ENCODE measurements around the gene EID1. TPM values are rescaled to one million over a fixed set of nuclear protein-coding genes. Genes with fewer than 3 reads are reported as not detected.

Gene EID1
- total RNA-seq, 1 donor from 2014 or later: 133 TPM

DNA sequence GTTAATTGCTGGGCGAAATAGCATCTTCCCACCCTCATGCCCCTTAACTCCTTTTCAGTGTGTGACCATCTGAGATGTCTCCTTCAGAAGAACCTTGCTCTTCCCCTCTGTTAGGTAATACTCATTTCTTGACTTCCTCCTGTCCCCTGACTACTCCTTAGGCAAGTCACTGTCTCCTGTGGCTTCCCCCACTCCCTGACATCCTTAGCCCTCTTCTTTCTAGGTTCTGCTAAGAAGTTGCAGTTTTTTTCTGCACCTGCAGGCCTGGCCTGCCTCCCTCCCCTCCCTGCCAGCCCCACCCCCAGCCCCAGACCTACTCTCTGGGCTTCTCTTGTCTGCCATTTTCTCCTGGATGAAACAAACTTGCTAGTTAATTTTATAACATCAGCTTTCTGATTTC lies 15.2 kb upstream of the EID1 start:
- Mint-ChIP-seq H3K4me1 (ENCODE audit: low read depth) (no peaks in the 10 kb centered on the region), H3K9me3 (ENCODE audit: low read depth) (no peaks in the 10 kb centered on the region), H3K36me3 (ENCODE audit: insufficient read depth) (no peaks in the 10 kb centered on the region), H3K4me3 (ENCODE audit: low read depth) (no peak overlapping the region), H3K27me3 (no peaks in the 10 kb centered on the region), H3K27ac (no peak overlapping the region)
- TF ChIP-seq CTCF (IDR thresholded peaks at IDR 0.05; ENCODE audit: unreplicated experiment): no peak
- DNase-seq (ENCODE audit: low spot score, unreplicated experiment): no peak

- Mint-ChIP-seq H3K4me3 (ENCODE audit: low read depth) (no peak overlapping the region), H3K9me3 (ENCODE audit: low read depth) (no peaks in the 10 kb centered on the region), H3K4me1 (ENCODE audit: low read depth) (no peaks in the 10 kb centered on the region), H3K27ac (no peak overlapping the region), H3K27me3 (no peaks in the 10 kb centered on the region), H3K36me3 (ENCODE audit: insufficient read depth) (no peaks in the 10 kb centered on the region)
- DNase-seq (ENCODE audit: low spot score, unreplicated experiment): no peak
- TF ChIP-seq CTCF (IDR thresholded peaks at IDR 0.05; ENCODE audit: unreplicated experiment): no peak
These were observed 12.4 kb upstream of the EID1 start for GRCh38 chr15:48865370-48866079.

DNA sequence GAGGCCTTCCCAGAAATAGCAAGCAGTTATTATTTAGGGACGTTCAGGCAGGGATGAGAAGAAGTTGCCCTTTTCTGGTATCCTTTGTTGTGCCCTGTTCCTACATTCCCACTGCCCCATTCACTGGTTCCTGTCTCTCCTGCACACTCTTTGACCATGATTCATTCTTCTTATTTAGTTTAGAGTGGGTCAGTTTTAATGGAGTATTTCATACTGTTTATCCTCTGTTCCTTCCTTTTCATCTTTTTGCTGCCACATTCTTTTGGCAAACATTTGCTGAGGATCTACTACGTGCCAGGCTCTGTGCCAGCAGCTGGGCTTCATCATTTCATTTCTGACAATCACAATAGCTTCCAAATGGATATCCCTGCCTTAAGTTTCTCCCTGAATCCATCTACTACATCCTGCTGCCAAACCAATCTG lies 11.8 kb upstream of the EID1 start:
- DNase-seq (ENCODE audit: low spot score, unreplicated experiment): no peak
- H3K9me3 Mint-ChIP-seq (ENCODE audit: low read depth): no peaks in the 10 kb centered on the region
- no peaks in the 10 kb centered on the region for H3K27me3 Mint-ChIP-seq
- no peak for TF ChIP-seq CTCF (IDR thresholded peaks at IDR 0.05; ENCODE audit: unreplicated experiment)
- no peaks in the 10 kb centered on the region for H3K4me1 Mint-ChIP-seq (ENCODE audit: low read depth)
- H3K27ac Mint-ChIP-seq: no peak overlapping the region
- no peaks in the 10 kb centered on the region for H3K36me3 Mint-ChIP-seq (ENCODE audit: insufficient read depth)
- H3K4me3 Mint-ChIP-seq (ENCODE audit: low read depth): no peak overlapping the region

DNA sequence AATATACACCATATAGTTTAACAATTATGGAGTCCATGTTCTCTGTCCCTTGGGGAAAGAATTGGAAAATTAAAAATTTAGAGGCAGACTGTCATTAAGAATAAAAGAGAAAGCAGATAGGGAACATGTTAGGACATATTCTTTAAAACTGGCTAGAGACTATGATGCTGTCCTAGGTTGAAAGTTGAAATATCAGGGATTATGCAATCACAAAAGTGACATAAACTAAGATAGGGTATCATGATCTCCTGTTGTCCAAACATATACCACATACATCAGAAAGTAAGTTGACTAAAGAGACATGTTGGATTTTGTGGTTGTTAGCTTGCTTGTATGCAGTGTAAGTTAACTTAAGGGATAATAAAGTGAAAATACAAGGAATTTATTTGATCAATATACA lies 9.9 kb upstream of the EID1 start:
- no peak for TF ChIP-seq CTCF (IDR thresholded peaks at IDR 0.05; ENCODE audit: unreplicated experiment)
- Mint-ChIP-seq H3K36me3 (ENCODE audit: insufficient read depth) (no peaks in the 10 kb centered on the region), H3K4me3 (ENCODE audit: low read depth) (no peak overlapping the region), H3K4me1 (ENCODE audit: low read depth) (no peaks in the 10 kb centered on the region), H3K27me3 (peaks cover 7% of the 10 kb centered on the region), H3K9me3 (ENCODE audit: low read depth) (no peaks in the 10 kb centered on the region), H3K27ac (no peak overlapping the region)
- DNase-seq (ENCODE audit: low spot score, unreplicated experiment): no peak

GRCh38 chr15:48868536-48868935 lies 9.4 kb upstream of the EID1 start:
- no peak for TF ChIP-seq CTCF (IDR thresholded peaks at IDR 0.05; ENCODE audit: unreplicated experiment)
- H3K9me3 Mint-ChIP-seq (ENCODE audit: low read depth): no peaks in the 10 kb centered on the region
- no peaks in the 10 kb centered on the region for H3K36me3 Mint-ChIP-seq (ENCODE audit: insufficient read depth)
- no peaks in the 10 kb centered on the region for H3K4me1 Mint-ChIP-seq (ENCODE audit: low read depth)
- H3K4me3 Mint-ChIP-seq (ENCODE audit: low read depth): no peak overlapping the region
- peaks cover 7% of the 10 kb centered on the region for H3K27me3 Mint-ChIP-seq
- no peak overlapping the region for H3K27ac Mint-ChIP-seq
- DNase-seq (ENCODE audit: low spot score, unreplicated experiment): no peak
